DMS53 treated with DMSO at 0.1 percent for 48 hours (cell line): ENCODE results near the gene VIPAS39.

Experiments
- DNase-seq: peaks from one replicate; lab custom pipeline; 2025; ENCODE audit not compliant: unreplicated experiment; lab: John Stamatoyannopoulos, UW

The VIPAS39 gene

GRCh38 chr14:77406718-77407117 is 50.7 kb downstream of the VIPAS39 start:
- DNase-seq, result no peak

- DNase-seq, result no peak
These were observed 51.3 kb downstream of the VIPAS39 start for GRCh38 chr14:77406086-77406485.

GRCh38 chr14:77403768-77404167 is 53.6 kb downstream of the VIPAS39 start:
- no peak for DNase-seq

GRCh38 chr14:77400216-77400615 is 57.2 kb downstream of the VIPAS39 start:
- DNase-seq, result no peak

GRCh38 chr14:77390188-77390587 is 67.2 kb downstream of the VIPAS39 start:
- peak; percentile 9 for DNase-seq

GRCh38 chr14:77378701-77379100 is 78.7 kb downstream of the VIPAS39 start:
- DNase-seq, result no peak

GRCh38 chr14:77377502-77377844 is 79.9 kb downstream of the VIPAS39 start:
- no peak for DNase-seq

GRCh38 chr14:77376771-77377501 is 80.5 kb downstream of the VIPAS39 start, which contains the start of the genes SAMD15 and TMED8:
Gene SAMD15, plus strand, starts transcription at chr14:77377379. Its CDS starts 40 bp downstream, at chr14:77377419.
Gene TMED8, minus strand, starts transcription at chr14:77377094. Its CDS starts 41 bp downstream, at chr14:77377053.
- peak; percentile 58 for DNase-seq
